Measurements from ENCODE around the gene TOGARAM1.

TOGARAM1 gene

GRCh38 chr14:44961554-44962333 lies at the start of gene TOGARAM1, which contains the start of gene KLHL28:
TOGARAM1 (plus strand) TSS chr14:44962190; CDS start chr14:44962422, 232 bp downstream.
KLHL28 (minus strand) TSS chr14:44961947; CDS start chr14:44945928, 16,019 bp downstream.
- peak within 1 kb of the TSS; percentile 71; the same call in 1 of the 2 replicates for H2AFZ ChIP-seq (ENCODE audit: low read depth)
- peak within 1 kb of the TSS; percentile 92 for H3K4me2 ChIP-seq
- H3K4me3 ChIP-seq (IDR thresholded peaks at IDR 0.05; ENCODE audit: insufficient read depth, low read depth, low read length): no peak within 1 kb of the TSS
- peak within 1 kb of the TSS; percentile 65 for H3K9ac ChIP-seq
- H3K27me3 ChIP-seq (ENCODE audit: insufficient read depth, low read depth): no peaks in the 10 kb centered on the region
- H3K36me3 ChIP-seq (ENCODE audit: insufficient read depth): no peaks in the 10 kb centered on the region
- H4K20me1 ChIP-seq (ENCODE audit: insufficient read depth): no peaks in the 10 kb centered on the region; the same call in 1 of the 2 replicates
- H3K79me2 ChIP-seq (ENCODE audit: insufficient read depth, low read depth): peaks cover 78% of the 10 kb centered on the region
- H3K27ac ChIP-seq: peak within 1 kb of the TSS; percentile 76
- peaks cover 32% of the 10 kb centered on the region for H3K4me1 ChIP-seq (ENCODE audit: low read depth, poor library complexity, severe bottlenecking)
- no peak for TF ChIP-seq CTCF (conservative IDR thresholded peaks at IDR 0.05; ENCODE audit: low read depth, low read length)

- no peak overlapping the region for H3K4me3 ChIP-seq (IDR thresholded peaks at IDR 0.05; ENCODE audit: insufficient read depth, low read depth, low read length)
- H2AFZ ChIP-seq (ENCODE audit: low read depth): no peak overlapping the region
- no peaks in the 10 kb centered on the region for H4K20me1 ChIP-seq (ENCODE audit: insufficient read depth)
- no peaks in the 10 kb centered on the region for H3K27me3 ChIP-seq (ENCODE audit: insufficient read depth, low read depth)
- H3K36me3 ChIP-seq (ENCODE audit: insufficient read depth): no peaks in the 10 kb centered on the region
- H3K9ac ChIP-seq: no peak overlapping the region
- no peak overlapping the region for H3K4me2 ChIP-seq
- no peaks in the 10 kb centered on the region for H3K4me1 ChIP-seq (ENCODE audit: low read depth, poor library complexity, severe bottlenecking)
- no peaks in the 10 kb centered on the region for H3K79me2 ChIP-seq (ENCODE audit: insufficient read depth, low read depth)
- no peak for TF ChIP-seq CTCF (conservative IDR thresholded peaks at IDR 0.05; ENCODE audit: low read depth, low read length)
- no peak overlapping the region for H3K27ac ChIP-seq
Observed at GRCh38 chr14:44914849-44915248, 47.1 kb upstream of the TOGARAM1 start.

GRCh38 chr14:44928793-44929192 lies 33.2 kb upstream of the TOGARAM1 start:
- H3K9ac ChIP-seq: no peak overlapping the region
- no peak overlapping the region for H2AFZ ChIP-seq (ENCODE audit: low read depth)
- TF ChIP-seq CTCF (conservative IDR thresholded peaks at IDR 0.05; ENCODE audit: low read depth, low read length): no peak
- no peak overlapping the region for H3K27ac ChIP-seq
- no peaks in the 10 kb centered on the region for H3K79me2 ChIP-seq (ENCODE audit: insufficient read depth, low read depth)
- H3K36me3 ChIP-seq (ENCODE audit: insufficient read depth): no peaks in the 10 kb centered on the region
- H3K4me1 ChIP-seq (ENCODE audit: low read depth, poor library complexity, severe bottlenecking): no peaks in the 10 kb centered on the region
- H3K4me2 ChIP-seq: no peak overlapping the region
- no peaks in the 10 kb centered on the region for H4K20me1 ChIP-seq (ENCODE audit: insufficient read depth)
- H3K27me3 ChIP-seq (ENCODE audit: insufficient read depth, low read depth): no peaks in the 10 kb centered on the region
- no peak overlapping the region for H3K4me3 ChIP-seq (IDR thresholded peaks at IDR 0.05; ENCODE audit: insufficient read depth, low read depth, low read length)

- H3K4me1 ChIP-seq (ENCODE audit: low read depth, poor library complexity, severe bottlenecking): no peaks in the 10 kb centered on the region
- no peaks in the 10 kb centered on the region for H3K27me3 ChIP-seq (ENCODE audit: insufficient read depth, low read depth)
- H3K4me3 ChIP-seq (IDR thresholded peaks at IDR 0.05; ENCODE audit: insufficient read depth, low read depth, low read length): no peak overlapping the region
- H3K4me2 ChIP-seq: no peak overlapping the region
- H3K36me3 ChIP-seq (ENCODE audit: insufficient read depth): no peaks in the 10 kb centered on the region
- H3K79me2 ChIP-seq (ENCODE audit: insufficient read depth, low read depth): no peaks in the 10 kb centered on the region
- TF ChIP-seq CTCF (conservative IDR thresholded peaks at IDR 0.05; ENCODE audit: low read depth, low read length): no peak
- no peaks in the 10 kb centered on the region for H4K20me1 ChIP-seq (ENCODE audit: insufficient read depth)
- H3K9ac ChIP-seq: no peak overlapping the region
- H2AFZ ChIP-seq (ENCODE audit: low read depth): no peak overlapping the region
- no peak overlapping the region for H3K27ac ChIP-seq
Observed at GRCh38 chr14:44935155-44935554, 26.8 kb upstream of the TOGARAM1 start.
